Inflammatory macrophage treated with lipopolysaccharide for 4 hours (primary cell): ENCODE data around the gene TDRD6.

Experiments
- DNase-seq: peaks from one replicate; pipeline ENCODE4 v3.0.0-alpha.2; 2020

TDRD6 gene

DNA sequence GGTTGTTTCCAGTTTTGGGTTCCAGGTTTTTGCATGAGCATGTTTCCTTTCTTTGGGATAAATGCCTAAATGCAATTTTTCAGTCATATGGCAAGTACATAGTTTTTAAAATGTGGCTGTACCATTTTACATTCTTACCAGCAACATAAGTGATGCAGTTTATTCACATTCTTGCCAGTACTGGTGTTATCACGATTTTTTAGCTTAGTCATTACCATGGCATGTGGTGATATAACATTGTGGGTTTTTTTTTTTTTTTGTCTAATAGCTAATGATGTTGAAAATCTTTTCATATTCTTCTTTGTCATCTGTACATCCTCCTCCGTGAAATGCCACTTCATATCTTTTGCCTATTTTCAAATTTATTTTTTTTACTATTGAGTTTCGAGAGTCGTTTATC is 2.9 kb upstream of the TDRD6 start:
- no peak for DNase-seq

DNA sequence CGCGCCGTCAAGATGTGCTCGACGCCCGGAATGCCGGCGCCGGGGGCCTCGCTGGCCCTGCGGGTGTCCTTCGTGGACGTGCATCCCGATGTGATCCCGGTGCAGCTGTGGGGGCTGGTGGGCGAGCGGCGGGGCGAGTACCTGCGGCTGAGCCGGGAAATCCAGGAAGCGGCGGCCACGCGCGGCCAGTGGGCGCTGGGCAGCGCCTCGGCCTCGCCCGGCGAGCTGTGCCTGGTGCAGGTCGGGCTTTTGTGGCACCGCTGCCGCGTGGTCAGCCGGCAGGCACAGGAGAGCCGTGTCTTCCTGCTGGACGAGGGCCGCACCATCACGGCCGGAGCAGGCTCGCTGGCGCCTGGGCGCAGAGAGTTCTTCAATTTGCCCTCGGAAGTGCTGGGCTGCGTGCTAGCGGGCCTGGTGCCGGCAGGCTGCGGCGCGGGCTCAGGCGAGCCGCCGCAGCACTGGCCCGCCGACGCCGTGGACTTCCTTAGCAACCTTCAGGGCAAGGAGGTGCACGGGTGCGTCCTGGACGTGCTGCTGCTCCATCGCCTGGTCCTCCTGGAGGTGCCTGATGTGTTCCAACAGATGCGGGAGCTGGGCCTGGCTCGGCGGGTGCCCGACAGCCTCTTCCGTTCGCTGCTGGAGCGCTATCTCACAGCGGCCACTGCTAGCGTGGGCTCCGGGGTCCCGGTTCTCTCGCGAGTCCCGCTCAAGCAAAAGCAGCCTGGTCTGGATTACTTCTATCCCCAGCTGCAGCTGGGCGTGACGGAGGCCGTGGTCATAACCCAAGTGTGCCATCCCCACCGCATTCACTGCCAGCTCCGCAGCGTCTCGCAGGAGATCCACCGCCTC is 656 bp downstream of the TDRD6 start:
- no peak for DNase-seq

DNA sequence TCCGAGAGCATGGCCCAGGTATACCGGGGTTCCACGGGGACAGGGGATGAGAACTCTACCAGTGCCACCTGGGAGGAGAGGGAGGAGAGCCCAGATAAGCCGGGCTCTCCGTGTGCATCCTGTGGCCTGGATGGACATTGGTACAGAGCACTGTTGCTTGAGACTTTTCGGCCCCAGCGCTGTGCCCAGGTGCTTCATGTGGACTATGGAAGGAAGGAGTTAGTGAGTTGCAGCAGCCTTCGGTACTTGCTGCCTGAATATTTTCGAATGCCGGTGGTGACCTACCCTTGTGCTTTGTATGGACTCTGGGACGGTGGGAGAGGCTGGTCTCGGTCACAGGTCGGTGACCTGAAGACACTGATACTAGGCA is 1.3 kb downstream of the TDRD6 start:
- no peak for DNase-seq

DNA sequence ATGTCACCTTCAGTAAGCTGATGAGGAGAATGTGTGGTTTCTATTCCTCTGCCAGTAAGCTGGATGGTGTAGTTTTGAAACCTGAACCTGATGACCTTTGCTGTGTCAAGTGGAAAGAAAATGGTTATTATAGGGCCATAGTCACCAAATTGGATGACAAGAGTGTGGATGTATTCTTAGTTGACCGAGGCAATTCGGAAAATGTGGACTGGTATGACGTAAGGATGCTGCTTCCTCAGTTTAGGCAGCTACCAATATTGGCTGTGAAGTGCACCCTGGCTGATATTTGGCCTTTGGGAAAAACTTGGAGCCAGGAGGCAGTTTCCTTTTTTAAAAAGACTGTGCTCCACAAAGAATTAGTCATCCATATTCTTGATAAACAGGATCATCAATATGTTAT is 2.0 kb downstream of the TDRD6 start:
- no peak for DNase-seq

DNA sequence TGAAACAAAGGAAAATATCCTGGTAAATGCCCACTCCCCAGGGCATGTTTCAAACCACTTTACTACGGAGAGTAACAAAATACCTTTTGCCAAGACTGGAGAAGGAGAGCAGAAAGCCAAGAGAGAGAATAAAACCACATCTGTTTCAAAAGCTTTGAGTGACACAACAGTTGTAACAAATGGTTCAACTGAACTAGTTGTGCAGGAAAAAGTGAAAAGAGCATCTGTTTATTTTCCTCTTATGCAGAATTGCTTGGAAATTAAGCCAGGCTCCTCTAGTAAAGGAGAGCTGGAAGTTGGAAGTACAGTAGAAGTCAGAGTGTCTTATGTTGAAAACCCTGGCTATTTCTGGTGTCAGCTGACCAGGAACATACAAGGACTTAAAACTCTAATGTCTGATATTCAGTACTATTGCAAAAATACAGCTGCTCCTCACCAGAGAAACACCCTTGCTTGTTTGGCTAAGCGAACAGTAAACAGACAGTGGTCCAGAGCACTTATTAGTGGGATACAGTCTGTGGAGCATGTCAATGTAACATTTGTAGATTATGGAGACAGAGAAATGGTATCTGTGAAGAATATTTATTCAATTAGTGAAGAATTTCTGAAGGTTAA is 2.6 kb downstream of the TDRD6 start:
- DNase-seq, result no peak

DNA sequence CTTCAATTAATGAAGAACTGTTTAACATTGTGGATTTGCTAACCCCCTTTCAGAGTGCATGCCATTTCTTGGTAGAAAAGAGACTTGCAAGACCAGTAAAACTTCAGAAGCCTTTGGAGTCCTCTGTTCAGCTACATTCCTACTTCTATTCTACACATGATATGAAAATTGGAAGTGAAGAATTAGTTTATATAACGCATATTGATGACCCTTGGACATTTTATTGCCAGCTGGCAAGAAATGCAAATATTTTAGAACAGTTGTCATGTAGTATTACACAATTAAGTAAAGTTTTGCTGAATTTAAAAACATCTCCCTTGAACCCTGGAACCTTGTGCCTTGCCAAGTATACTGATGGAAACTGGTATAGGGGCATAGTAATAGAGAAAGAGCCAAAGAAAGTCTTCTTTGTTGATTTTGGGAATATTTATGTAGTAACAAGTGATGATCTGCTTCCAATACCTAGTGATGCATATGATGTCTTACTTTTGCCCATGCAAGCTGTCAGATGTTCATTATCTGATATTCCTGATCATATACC is 3.3 kb downstream of the TDRD6 start:
- DNase-seq, result no peak

DNA sequence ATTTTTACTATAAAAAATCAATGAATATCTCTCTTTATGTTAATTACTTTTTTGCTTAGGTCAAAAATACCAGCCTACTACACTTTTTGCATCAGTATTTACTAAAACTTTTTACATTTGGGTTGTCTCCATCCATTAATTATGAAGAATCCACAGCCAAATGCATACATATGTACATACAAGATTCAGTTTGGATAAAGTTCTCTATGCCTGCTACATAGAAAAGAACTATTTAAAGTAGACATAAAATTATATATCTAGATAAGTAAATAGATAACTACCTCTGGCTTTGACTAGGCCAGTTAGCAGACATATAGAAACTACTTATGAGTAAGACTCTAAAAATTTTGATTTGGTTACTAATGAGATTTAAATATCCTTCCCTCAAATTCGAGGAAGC is 12.3 kb downstream of the TDRD6 start:
- DNase-seq, result no peak

DNA sequence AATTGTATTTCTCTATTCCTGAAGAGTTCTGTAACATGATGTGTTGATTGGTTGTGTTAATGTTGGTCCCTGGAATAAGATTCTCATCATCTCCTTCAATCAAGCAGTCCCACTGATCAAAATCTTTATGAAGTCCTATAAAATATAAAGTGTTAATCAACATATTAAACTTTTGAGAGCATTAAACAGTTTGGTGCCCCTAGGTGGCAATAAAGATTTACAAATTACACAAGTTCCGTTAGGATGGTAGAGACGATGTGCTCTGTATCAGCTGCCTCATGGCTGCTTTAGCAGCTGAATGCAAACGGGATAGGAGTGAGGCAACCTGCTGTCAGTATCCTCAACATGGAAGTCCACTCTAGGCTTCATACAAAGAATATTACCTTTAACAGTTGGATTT is 16.9 kb downstream of the TDRD6 start:
- DNase-seq, result peak; percentile 68

DNA sequence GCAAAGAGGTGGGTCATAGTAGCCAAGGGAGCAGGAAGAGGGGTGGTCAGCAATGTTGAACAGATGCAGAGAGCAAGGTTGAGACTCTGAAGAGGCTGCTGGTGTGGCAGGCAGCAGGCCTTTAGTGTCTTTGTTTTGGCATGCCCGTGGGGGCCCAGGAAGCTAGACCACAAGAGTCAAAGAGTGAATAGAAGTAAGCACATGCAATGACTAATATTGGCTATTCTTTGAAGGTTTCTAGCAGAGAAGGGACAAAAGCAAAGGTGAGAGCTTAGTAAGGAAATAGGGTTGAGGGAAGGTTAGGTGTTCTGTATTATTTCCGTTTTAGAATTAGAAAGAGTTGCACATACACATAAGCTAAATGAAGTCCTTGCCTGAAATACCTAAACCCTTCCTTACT is 18.8 kb downstream of the TDRD6 start:
- DNase-seq, result no peak

DNA sequence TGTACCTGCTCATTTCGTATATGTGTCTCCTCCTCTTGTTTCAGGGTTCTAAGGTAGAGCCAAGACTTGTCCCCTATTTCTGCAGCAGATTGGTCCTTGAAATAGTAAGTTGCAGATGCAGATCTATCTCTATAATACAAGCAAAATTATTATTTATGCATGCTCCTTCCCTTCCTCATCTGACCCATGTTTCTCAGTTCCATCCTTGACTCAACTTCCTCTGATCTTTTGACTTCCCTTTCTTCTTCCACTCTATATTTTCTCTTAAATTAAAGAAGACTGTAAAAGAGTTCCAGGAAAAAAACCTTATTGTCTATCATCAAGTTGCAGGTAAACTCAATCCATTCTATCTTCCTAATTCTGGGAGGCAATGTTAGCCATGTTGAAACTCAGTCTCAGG is 23.8 kb downstream of the TDRD6 start:
- peak; percentile 40 for DNase-seq

DNA sequence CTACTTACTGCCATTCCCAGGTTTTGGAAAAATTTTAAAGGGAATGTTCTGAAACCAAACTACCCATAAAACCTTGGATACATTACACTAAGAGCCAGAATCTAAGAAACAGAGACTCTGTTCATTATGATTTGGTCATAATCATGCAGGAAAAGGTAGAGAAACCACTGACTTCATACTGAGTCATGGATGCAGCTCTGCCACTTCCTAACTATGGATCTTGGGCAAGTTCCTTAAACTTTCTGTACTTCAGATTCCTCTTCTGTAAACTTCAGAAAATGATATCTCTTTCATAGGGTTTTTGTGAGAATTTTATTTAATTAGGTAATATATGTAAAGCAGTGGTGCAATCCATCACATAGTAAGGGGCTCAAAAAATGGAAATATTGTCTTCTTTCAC is 27.5 kb downstream of the TDRD6 start:
- DNase-seq, result peak; percentile 97

DNA sequence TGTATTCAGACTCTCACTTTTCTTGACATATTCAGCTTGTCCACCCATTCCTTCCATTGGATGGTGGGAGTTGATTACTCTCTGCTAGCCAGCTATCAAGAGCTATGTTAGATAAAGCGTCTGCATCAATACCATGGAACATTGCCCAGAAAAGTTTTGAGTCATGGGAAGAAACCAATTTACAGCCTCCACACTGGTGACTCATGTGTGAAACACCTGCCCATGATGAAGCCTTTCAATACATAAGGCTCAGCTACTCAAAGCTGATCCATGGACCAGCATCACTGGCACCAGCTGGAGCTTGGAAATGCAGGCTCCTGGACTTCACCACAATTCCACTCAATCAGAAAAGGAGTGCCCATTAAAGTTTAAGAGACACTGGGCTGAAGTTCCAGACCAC is 31.4 kb downstream of the TDRD6 start:
- no peak for DNase-seq

DNA sequence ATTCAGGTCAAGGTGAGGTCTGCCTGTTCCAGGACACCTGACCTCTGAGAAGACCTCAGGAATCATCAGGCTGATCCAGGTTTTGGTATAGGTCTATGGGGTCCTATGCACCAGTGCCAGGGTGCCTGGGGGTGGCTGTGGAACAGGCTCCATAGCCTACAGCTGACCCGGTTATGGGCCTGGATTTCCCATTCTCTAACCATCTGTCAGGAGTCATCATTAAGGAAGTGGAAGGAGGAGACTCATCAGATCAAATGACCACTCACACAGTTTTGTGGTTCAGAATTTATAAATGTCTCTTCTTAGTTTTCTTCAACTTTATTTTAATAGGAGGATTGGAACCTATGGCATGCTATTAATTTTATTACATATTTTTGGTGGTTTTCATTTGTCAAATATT is 32.7 kb downstream of the TDRD6 start:
- DNase-seq, result peak; percentile 40

DNA sequence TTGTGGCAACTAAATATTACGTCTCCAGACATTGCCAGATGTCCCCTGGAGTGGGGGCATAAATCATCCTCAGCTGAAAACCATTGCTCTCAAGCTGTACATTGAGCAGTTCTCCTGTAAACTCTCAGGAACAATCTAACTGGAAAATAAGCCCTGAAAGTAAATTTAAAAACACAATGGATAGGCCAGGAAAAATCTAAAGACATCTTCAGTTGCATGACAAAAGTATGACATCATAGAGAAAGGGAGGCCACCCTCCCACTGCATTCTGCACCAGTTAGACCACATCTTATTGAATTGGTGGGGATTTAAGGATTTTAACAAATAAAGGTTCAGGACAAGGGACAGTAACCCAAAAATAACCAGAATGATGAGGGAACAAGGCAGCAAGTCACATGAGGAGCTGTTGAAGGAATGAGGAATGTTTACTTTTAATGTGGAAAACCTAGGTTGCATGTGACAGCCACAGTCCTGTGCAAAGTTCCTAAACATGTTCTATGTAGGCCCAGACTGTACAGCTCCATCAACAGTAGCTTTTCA is 42.2 kb downstream of the TDRD6 start:
- peak; percentile 36 for DNase-seq

DNA sequence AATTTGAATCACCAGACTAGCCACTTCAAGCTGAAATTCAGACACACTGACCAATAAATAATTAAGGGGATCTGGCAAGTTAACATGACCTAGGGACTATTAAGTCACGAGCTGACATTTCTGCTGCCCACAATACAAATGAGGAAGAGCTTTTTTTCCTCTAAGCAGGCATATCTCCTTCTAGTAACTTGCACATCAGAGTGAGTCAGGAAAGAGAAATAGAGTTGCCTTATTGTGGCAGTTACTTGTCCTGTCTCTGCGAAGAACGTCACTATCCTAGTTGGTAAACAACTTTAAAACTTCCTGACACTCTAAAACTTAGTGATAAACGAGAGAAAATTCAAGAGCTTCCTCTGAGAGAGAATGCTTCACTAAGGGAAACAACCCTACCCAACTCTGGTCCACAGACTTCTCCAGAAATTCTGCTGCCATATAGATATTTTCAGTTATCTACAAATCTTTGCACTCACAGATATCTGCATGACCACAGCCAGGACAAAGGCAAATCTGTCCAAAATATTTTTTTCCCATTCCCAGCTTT is 43.3 kb downstream of the TDRD6 start:
- DNase-seq, result peak; percentile 98

DNA sequence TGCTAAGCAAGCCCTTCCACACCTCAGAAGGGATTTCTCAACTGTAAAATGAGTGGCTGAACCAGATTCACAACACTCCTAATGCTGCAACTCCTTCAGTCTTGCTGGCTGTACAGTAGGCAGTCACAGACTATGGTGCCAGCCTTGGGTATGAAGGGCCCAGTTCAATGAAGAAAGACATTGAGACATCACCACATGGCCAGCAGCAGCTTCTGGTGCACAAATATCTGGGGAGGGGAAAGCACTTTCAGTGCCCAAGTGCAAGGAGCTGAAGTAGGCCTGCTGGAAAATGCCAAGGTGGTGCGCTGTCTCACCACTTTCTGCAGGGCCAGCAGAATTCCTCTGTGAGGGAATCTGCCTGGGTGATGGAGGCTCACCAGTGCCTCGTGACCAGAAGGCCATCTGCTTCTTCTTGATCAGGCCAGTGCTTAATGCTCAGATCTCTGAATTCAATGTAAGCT is 45.7 kb downstream of the TDRD6 start:
- DNase-seq, result peak; percentile 60

DNA sequence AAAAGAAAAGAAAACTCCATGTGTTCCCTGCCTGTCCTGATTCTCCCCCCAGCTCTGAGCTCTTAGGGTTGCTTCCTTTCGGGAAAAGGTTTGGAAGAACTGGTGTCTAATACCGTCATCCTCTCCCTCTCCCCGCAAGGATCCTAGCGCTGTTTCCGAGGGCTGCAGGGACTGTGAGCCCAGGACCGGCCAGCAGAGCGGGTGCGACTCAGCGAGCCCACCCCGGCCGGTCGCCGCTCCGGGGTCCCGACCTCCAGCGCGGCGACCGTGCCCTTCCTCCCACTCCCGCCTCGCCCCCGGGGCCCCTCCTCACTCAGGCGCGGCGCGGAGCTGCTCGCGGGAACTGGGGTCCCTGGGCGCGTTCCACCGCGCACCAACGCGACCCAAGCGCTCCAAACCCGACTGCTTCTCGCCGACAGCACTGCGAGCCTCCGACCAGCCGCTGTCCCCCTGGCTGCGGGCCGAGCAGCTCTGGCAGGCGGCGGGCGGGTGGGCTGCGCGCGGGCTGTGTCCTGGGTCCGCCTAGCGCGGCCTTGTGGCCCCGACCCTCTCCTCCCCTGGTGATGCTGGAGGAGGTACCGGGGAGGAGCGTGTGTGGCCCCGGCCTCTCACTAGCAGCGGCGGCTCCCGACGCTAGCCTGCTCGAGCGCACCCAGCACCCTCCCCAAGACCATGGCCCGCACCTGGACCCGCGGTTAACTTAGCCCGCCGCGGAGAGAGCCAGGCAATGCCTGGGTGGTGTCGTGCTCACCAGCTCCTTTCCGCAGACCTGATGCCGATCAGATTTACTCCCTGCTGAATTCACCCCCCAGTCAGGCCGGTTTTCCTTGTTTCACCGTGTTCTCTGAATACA is 47.4 kb downstream of the TDRD6 start, which contains the start of gene PLA2G7:
Gene PLA2G7, minus strand, starts transcription at position 509 of the 853 bp plus-strand sequence. CDS start 12,484 bp downstream, outside the sequence.
- peak; percentile 82 for DNase-seq

DNA sequence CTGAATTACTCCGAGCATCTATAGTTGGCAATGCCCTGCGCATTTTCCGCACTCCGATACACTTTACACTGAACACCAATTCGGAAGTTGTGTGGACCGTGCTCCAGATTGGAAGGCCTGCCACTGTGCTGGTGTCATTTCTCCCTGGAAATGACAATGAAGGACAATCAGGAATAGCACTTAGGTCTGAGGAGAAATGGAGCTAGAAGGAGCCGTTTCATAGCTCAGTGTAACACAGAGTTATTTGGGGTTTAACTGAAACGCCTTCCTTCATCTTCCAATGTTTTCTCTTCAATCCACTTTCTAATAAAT is 48.0 kb downstream of the TDRD6 start:
- DNase-seq, result no peak

DNA sequence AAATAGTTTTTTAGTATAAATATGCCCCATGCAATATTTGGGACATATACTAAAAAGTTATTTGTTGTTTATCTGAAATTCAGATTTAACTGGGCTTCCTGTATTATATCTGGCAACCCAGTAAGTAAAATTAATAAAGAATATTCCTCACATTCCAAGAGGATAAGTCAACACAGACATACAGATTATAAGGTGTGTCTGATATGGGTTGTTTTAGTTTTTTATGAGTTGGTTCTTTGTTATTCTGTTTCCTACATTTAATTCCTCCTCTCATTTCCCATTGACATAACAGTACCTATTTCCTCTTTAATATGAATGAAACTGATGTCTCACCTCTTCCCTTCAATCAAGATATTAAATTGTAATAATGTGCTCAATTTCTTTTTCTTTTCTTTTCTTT is 49.2 kb downstream of the TDRD6 start:
- no peak for DNase-seq

DNA sequence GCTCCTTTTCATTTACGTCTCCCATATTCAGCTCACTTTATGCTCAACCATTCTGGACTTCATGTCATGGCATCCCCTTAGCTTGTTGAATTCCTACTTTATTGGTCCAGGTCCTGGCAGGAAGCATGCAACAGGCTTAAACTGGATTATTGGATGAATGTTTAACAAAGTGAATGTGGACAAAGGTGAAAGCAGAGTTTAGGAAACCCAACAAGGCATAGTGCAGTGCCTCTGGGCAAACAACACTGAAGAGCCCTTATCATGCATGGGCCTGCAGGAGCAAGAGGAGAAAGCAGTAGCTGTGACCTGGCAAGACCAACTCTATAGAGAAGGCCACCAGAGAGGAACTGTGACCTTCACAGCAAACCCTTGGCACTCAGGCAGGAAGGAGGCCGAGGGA is 53.8 kb downstream of the TDRD6 start:
- DNase-seq, result no peak

DNA sequence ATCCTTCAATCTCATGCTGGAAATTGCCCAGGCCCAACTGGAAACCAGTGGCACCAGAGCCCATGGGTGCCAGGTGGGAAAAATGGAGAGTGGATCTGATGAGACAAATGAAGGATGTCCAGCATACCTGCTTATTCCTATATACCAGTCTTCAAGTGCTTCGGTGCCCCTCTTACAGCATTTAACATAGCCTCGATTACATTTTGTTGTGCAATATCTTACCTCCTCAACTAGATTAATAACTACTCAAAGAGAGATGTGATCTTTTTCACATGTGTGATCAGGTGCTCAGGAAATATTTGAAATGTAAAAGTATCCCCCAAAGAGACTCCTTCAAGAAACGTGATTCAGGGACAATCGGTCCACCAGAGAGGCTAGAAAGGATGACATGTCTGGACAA is 54.2 kb downstream of the TDRD6 start:
- no peak for DNase-seq

DNA sequence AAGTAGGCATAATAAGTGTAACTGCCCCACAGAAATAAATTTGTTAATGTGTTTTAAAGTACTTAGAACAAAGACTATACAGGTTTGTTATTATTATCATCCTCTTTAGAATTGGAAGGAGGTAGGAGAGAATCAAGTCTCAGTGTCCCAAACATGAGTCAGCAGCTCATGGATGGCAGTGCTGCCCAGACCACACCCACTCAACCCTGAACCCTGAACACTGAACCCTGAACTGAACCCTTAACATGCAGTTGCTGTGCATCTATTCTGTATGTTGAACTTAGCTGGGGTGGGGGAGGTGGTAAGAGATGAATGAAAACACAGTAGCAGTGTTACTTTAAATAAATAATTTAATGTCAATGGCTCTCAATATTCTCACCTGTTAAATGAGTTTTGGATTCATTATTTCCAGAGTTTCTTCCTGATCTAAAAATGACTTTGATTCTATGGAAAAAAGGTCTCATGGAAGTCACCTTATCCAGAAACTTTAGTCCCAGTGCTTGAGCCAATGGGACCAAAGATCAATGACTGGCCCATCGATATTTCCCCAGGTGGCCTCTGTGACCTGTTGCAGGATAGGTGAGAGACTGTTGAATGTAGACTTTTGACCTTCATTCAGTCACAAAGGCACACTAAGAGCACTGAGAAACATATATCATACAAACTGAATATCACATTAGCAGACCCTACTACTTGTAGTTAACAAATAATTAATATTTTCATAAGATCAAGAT is 55.9 kb downstream of the TDRD6 start:
- DNase-seq, result no peak
